GM21360 (cell line): ENCODE results near the gene PREP.
"Not testable (repeated sequence)": the region's sequence is repeated elsewhere in the genome, so short reads cannot be mapped to it uniquely, and the experiment has no call there.

Source experiments
- ATAC-seq: cut with Tn5 transposase; IDR thresholded peaks from one replicate; pipeline ENCODE4 v1.9.1; 2021; ENCODE audit warnings: mild to moderate bottlenecking, moderate library complexity; ENCODE audit not compliant: unreplicated experiment

The PREP gene

GRCh38 chr6:105402939-105403935 is at the start of gene PREP:
Gene PREP (minus strand): TSS chr6:105403082. CDS start chr6:105402891, 191 bp downstream.
- ATAC-seq = peak; percentile 92

GRCh38 chr6:105452376-105452775 is 49.5 kb upstream of the PREP start:
- no peak for ATAC-seq

GRCh38 chr6:105449756-105450390 is 47.0 kb upstream of the PREP start:
- no peak for ATAC-seq

- no peak for ATAC-seq
These were observed 42.6 kb upstream of the PREP start for GRCh38 chr6:105445481-105445880.

- ATAC-seq = no peak
These were observed 41.1 kb upstream of the PREP start for GRCh38 chr6:105443941-105444340.

- ATAC-seq = no peak
These were observed 39.5 kb upstream of the PREP start for GRCh38 chr6:105442369-105442768.

- no peak for ATAC-seq
These were observed 34.4 kb upstream of the PREP start for GRCh38 chr6:105437236-105437635.

GRCh38 chr6:105433723-105434122 is 30.8 kb upstream of the PREP start:
- ATAC-seq = no peak

GRCh38 chr6:105432797-105433196 is 29.9 kb upstream of the PREP start:
- no peak for ATAC-seq

- ATAC-seq = no peak
These were observed 28.3 kb upstream of the PREP start for GRCh38 chr6:105431226-105431625.

GRCh38 chr6:105430685-105431084 is 27.8 kb upstream of the PREP start:
- ATAC-seq = no peak

GRCh38 chr6:105429676-105430075 is 26.8 kb upstream of the PREP start:
- ATAC-seq = no peak

- ATAC-seq = no peak
These were observed 25.6 kb upstream of the PREP start for GRCh38 chr6:105428342-105428957.

- peak; percentile 60 for ATAC-seq
These were observed 21.4 kb upstream of the PREP start for GRCh38 chr6:105424175-105424783.

- not testable (repeated sequence) for ATAC-seq
These were observed 14.1 kb upstream of the PREP start for GRCh38 chr6:105416971-105417370.

GRCh38 chr6:105409734-105410133 is 6.9 kb upstream of the PREP start:
- ATAC-seq = no peak

- peak; percentile 11 for ATAC-seq
These were observed 568 bp downstream of the PREP start for GRCh38 chr6:105402090-105402938.

- no peak for ATAC-seq
These were observed 1.4 kb downstream of the PREP start for GRCh38 chr6:105401247-105402089.

- no peak for ATAC-seq
These were observed 2.4 kb downstream of the PREP start for GRCh38 chr6:105400501-105400900.
